H7 (cell line): Measurements from ENCODE around the gene EXOC6B. TPM values are rescaled to one million over a fixed set of nuclear protein-coding genes. Genes with fewer than 3 reads are reported as not detected.

Experiments used
- DNase-seq: peaks from one replicate; pipeline ENCODE4 v3.0.0; 2012
- H3K27me3 ChIP-seq: 2 replicates; pipeline ENCODE4 v1.6.0; 2011; ENCODE audit warnings: mild to moderate bottlenecking, low read length; ENCODE audit not compliant: control insufficient read depth, insufficient read depth
- H3K36me3 ChIP-seq: replicated peaks from 2 replicates; pipeline ENCODE4 v1.5.1; 2011; ENCODE audit warnings: low read length; ENCODE audit not compliant: control insufficient read depth, insufficient read depth
- H3K4me3 ChIP-seq: 2 replicates; pipeline ENCODE4 v1.5.1; 2011; ENCODE audit warnings: low read depth, mild to moderate bottlenecking, control low read depth, low read length, moderate library complexity; ENCODE audit not compliant: insufficient read depth
- total RNA-seq: library from RNA; depleted of rRNA; stranded (reverse); fragments of >200 nt; shearing (Covaris generic); gene quantifications from 2 replicates; pipeline ENCODE4 v1.2.3, GENCODE V29; 2014

The EXOC6B gene
- total RNA-seq, 1 experiment from 2014 or later: 20.5 TPM

GRCh38 chr2:72713857-72714256 is 112.0 kb downstream of the EXOC6B start:
- Histone ChIP-seq H3K27me3 (no peaks in the 10 kb centered on the region), H3K36me3 (no peaks in the 10 kb centered on the region; the same call in 1 of the 2 replicates), H3K4me3 (no peak overlapping the region)
- no peak for DNase-seq

- no peaks in the 10 kb centered on the region; the same call in 1 of the 2 replicates for H3K36me3 ChIP-seq
- no peak for DNase-seq
Observed at GRCh38 chr2:72712977-72713376, 112.9 kb downstream of the EXOC6B start.

GRCh38 chr2:72712304-72712703 is 113.5 kb downstream of the EXOC6B start:
- Histone ChIP-seq H3K4me3 (no peak overlapping the region), H3K27me3 (no peaks in the 10 kb centered on the region), H3K36me3 (no peaks in the 10 kb centered on the region; the same call in 1 of the 2 replicates)
- no peak for DNase-seq

More at GRCh38 chr2:72712977-72713376, 112.9 kb downstream of the EXOC6B start:
- Histone ChIP-seq H3K4me3 (no peak overlapping the region), H3K27me3 (no peaks in the 10 kb centered on the region)

- H3K4me3 ChIP-seq: no peak overlapping the region
Observed at GRCh38 chr2:72710418-72711152, 115.2 kb downstream of the EXOC6B start.

GRCh38 chr2:72708236-72708635 is 117.6 kb downstream of the EXOC6B start:
- no peaks in the 10 kb centered on the region for H3K27me3 ChIP-seq
- H3K4me3 ChIP-seq: no peak overlapping the region
- no peak for DNase-seq
- H3K36me3 ChIP-seq: no peaks in the 10 kb centered on the region

More at GRCh38 chr2:72710418-72711152, 115.2 kb downstream of the EXOC6B start:
- no peak for DNase-seq
- H3K27me3 ChIP-seq: no peaks in the 10 kb centered on the region
- no peaks in the 10 kb centered on the region for H3K36me3 ChIP-seq

- DNase-seq: no peak
- Histone ChIP-seq H3K27me3 (no peaks in the 10 kb centered on the region), H3K4me3 (no peak overlapping the region), H3K36me3 (no peaks in the 10 kb centered on the region; the same call in 1 of the 2 replicates)
Observed at GRCh38 chr2:72698300-72698699, 127.5 kb downstream of the EXOC6B start.

- Histone ChIP-seq H3K27me3 (no peaks in the 10 kb centered on the region), H3K36me3 (no peaks in the 10 kb centered on the region; the same call in 1 of the 2 replicates), H3K4me3 (no peak overlapping the region)
- no peak for DNase-seq
Observed at GRCh38 chr2:72696559-72696958, 129.3 kb downstream of the EXOC6B start.

GRCh38 chr2:72695676-72696075 is 130.2 kb downstream of the EXOC6B start:
- Histone ChIP-seq H3K36me3 (no peaks in the 10 kb centered on the region; the same call in 1 of the 2 replicates), H3K4me3 (no peak overlapping the region), H3K27me3 (no peaks in the 10 kb centered on the region)
- DNase-seq: no peak

GRCh38 chr2:72694715-72695496 is 130.9 kb downstream of the EXOC6B start:
- no peaks in the 10 kb centered on the region for H3K27me3 ChIP-seq
- H3K4me3 ChIP-seq: no peak overlapping the region
- DNase-seq: no peak
- no peaks in the 10 kb centered on the region for H3K36me3 ChIP-seq

- DNase-seq: no peak
- Histone ChIP-seq H3K4me3 (no peak overlapping the region), H3K36me3 (no peaks in the 10 kb centered on the region), H3K27me3 (no peaks in the 10 kb centered on the region)
Observed at GRCh38 chr2:72689579-72690195, 136.1 kb downstream of the EXOC6B start.

GRCh38 chr2:72685638-72686213 is 140.1 kb downstream of the EXOC6B start:
- no peak overlapping the region for H3K4me3 ChIP-seq
- no peaks in the 10 kb centered on the region for H3K27me3 ChIP-seq
- DNase-seq: no peak
- no peaks in the 10 kb centered on the region for H3K36me3 ChIP-seq

GRCh38 chr2:72682061-72682460 is 143.8 kb downstream of the EXOC6B start:
- Histone ChIP-seq H3K27me3 (no peaks in the 10 kb centered on the region), H3K36me3 (no peaks in the 10 kb centered on the region), H3K4me3 (no peak overlapping the region)
- no peak for DNase-seq

GRCh38 chr2:72681016-72681995 is 144.5 kb downstream of the EXOC6B start:
- Histone ChIP-seq H3K4me3 (no peak overlapping the region), H3K27me3 (no peaks in the 10 kb centered on the region), H3K36me3 (no peaks in the 10 kb centered on the region)
- DNase-seq: no peak
